ENCODE results near the gene DNAJB12.
A peak's percentile ranks its signal among the peaks of the same experiment; 100 is the strongest.

Gene DNAJB12

DNA sequence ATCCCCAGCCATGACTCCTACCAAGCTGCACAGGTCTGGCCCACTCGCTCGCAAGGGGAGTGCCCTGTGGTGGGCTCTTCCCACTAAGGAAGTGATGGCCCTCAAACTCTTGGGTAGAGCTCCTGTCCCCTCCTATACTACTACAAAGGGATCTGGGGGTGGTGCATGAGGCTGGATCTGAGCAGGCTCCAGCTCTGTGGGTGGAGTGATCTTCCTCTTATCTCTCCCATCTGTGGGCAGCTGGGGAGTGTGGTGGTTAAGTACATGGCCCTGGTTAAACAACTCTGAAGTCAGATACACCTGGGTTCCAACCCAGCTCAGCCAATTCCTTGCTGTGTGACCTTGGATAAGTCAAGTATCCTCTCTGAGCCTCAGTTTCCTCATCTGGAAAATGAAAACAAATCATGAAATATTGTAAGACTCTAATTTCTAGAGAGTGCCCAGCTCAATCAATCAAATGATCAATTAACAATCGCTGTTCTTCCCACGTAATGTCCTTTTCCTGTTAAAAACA, 63.6 kb downstream of the DNAJB12 start:
- no peak for DNase-seq (ENCODE audit: low read depth)

DNA sequence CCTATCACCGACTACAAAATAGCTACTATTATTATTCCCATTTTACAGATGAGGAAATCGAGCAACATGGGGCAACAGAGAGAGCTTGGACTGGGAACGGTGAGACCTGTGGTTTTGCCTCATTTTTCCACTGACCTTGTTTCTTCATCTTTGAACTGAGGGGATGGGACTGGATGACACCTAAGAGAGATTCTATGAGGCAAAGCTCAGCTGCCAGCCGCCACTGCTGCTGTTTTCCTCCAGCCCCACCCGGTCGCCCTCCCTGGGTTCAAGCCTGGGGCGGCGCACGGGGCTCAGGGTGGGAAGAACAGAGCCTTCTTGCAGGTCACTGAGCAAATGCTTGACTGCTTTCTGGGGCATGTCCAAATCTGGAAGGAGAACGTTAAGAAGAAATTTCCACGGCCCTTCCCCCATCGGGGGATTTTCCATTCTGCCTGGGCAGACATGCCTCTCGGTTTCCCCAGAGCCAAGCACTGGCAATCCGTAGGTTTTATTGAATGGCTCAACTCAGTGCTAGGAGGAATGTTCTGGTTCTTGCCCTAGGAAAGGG, 68.7 kb downstream of the DNAJB12 start:
- DNase-seq (ENCODE audit: low read depth), result peak; percentile 57

DNA sequence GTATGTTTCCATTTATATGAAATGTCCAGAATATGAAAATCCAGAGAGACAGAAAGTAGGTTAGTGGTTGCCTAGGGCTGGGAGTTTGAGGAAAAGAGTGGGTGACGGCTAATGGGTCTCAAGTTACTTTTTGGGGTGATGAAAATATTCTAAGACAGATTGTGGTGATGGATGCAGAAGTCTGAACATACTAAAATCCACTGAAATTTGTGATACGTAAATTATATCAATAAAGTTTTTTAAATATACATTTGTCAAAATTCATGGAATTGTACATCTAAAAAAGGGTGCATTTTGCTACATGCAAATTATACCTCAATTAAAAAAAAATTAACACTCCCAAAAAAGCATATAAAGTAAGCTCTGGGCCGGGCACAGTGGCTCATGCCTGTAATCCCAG, 71.6 kb downstream of the DNAJB12 start:
- DNase-seq (ENCODE audit: low read depth), result no peak

All from iris pigment epithelial cell (primary cell).